H9 (cell line): Measurements from ENCODE around the gene GSTT2B. TPM values are rescaled to one million over a fixed set of nuclear protein-coding genes. Genes with fewer than 3 reads are reported as not detected.
"Not testable (repeated sequence)": the region's sequence is repeated elsewhere in the genome, so short reads cannot be mapped to it uniquely, and the experiment has no call there.

Experiments used
- DNase-seq: peaks from one replicate; pipeline ENCODE4 v3.0.0-alpha.2; 2017
- H2AFZ ChIP-seq: one replicate; pipeline ENCODE4 v1.6.1; 2013; ENCODE audit warnings: mild to moderate bottlenecking, low read length, control low read depth, moderate library complexity
- H2AK5ac ChIP-seq: 2 replicates; pipeline ENCODE4 v1.6.1; 2013; ENCODE audit warnings: low read length, control low read depth, mixed read lengths; ENCODE audit not compliant: insufficient read length
- H2BK120ac ChIP-seq: one replicate; pipeline ENCODE4 v1.6.1; 2013; ENCODE audit warnings: low read depth, mild to moderate bottlenecking, low read length, control low read depth, inconsistent platforms; ENCODE audit not compliant: poor library complexity, severe bottlenecking
- H2BK12ac ChIP-seq: 2 replicates; pipeline ENCODE4 v1.6.1; 2013; ENCODE audit warnings: low read length, control low read depth, mixed read lengths, low read depth; ENCODE audit not compliant: insufficient read length
- H2BK15ac ChIP-seq: 2 replicates; pipeline ENCODE4 v1.6.1; 2013; ENCODE audit warnings: low read depth, low read length, control low read depth
- H2BK20ac ChIP-seq: one replicate; pipeline ENCODE4 v1.6.1; 2013; ENCODE audit warnings: low read depth, mild to moderate bottlenecking, low read length, control low read depth, inconsistent platforms; ENCODE audit not compliant: poor library complexity, severe bottlenecking
- H2BK5ac ChIP-seq: 2 replicates; pipeline ENCODE4 v1.6.1; 2013; ENCODE audit warnings: low read length, control low read depth, mixed read lengths; ENCODE audit not compliant: insufficient read length
- H3K14ac ChIP-seq: 2 replicates; pipeline ENCODE4 v1.6.1; 2013; ENCODE audit warnings: low read length, control low read depth; ENCODE audit not compliant: insufficient read depth
- H3K18ac ChIP-seq: 2 replicates; pipeline ENCODE4 v1.6.1; 2013; ENCODE audit warnings: low read depth, mild to moderate bottlenecking, mixed read lengths, low read length, control low read depth; ENCODE audit not compliant: insufficient read length
- H3K23ac ChIP-seq: 2 replicates; pipeline ENCODE4 v1.6.1; 2013; ENCODE audit warnings: low read length, control low read depth, mixed read lengths, low read depth; ENCODE audit not compliant: insufficient read length
- H3K23me2 ChIP-seq: 2 replicates; pipeline ENCODE4 v1.6.1; 2013; ENCODE audit warnings: low read depth, mild to moderate bottlenecking, mixed read lengths, low read length, control low read depth; ENCODE audit not compliant: insufficient read length, poor library complexity, severe bottlenecking
- H3K27ac ChIP-seq: 2 replicates; pipeline ENCODE4 v1.5.1; 2013; ENCODE audit warnings: low read length, control low read depth, mixed read lengths, low read depth; ENCODE audit not compliant: insufficient read length
- H3K27me3 ChIP-seq: 2 replicates; pipeline ENCODE4 v1.6.1; 2013; ENCODE audit warnings: low read length, control low read depth, inconsistent platforms; ENCODE audit not compliant: insufficient read depth
- H3K4ac ChIP-seq: 2 replicates; pipeline ENCODE4 v1.6.1; 2013; ENCODE audit warnings: low read depth, mild to moderate bottlenecking, control low read depth, inconsistent platforms, low read length, moderate library complexity
- H3K4me1 ChIP-seq: 2 replicates; pipeline ENCODE4 v1.6.1; 2013; ENCODE audit warnings: low read length, control low read depth, inconsistent platforms; ENCODE audit not compliant: insufficient read depth
- H3K4me2 ChIP-seq: 2 replicates; pipeline ENCODE4 v1.6.1; 2013; ENCODE audit warnings: low read length, control low read depth, mixed read lengths; ENCODE audit not compliant: insufficient read length, insufficient read depth
- H3K56ac ChIP-seq: 2 replicates; pipeline ENCODE4 v1.6.1; 2013; ENCODE audit warnings: low read depth, mild to moderate bottlenecking, mixed read lengths, low read length, control low read depth; ENCODE audit not compliant: insufficient read length
- H3K79me1 ChIP-seq: 2 replicates; pipeline ENCODE4 v1.6.1; 2013; ENCODE audit warnings: low read depth, mild to moderate bottlenecking, moderate library complexity, low read length, control low read depth, inconsistent platforms; ENCODE audit not compliant: insufficient read depth, poor library complexity, severe bottlenecking
- H3K79me2 ChIP-seq: 2 replicates; pipeline ENCODE4 v1.6.1; 2013; ENCODE audit warnings: low read length, control low read depth, inconsistent platforms; ENCODE audit not compliant: insufficient read depth
- H3K9ac ChIP-seq: 2 replicates; pipeline ENCODE4 v1.6.1; 2013; ENCODE audit warnings: low read length, control low read depth, mixed read lengths; ENCODE audit not compliant: insufficient read length; ENCODE audit errors: extremely low read depth
- H3K9me3 ChIP-seq: one replicate; pipeline ENCODE4 v1.6.1; 2013; ENCODE audit warnings: low read depth, low read length, inconsistent platforms; ENCODE audit not compliant: control insufficient read depth
- H3T11ph ChIP-seq: one replicate; pipeline ENCODE4 v1.6.1; 2013; ENCODE audit warnings: mild to moderate bottlenecking, low read length, control low read depth, inconsistent platforms
- H4K20me1 ChIP-seq: one replicate; pipeline ENCODE4 v1.6.1; 2013; ENCODE audit not compliant: control insufficient read depth, insufficient read length, insufficient read depth
- H4K5ac ChIP-seq: 2 replicates; pipeline ENCODE4 v1.6.1; 2013; ENCODE audit warnings: low read depth, mild to moderate bottlenecking, mixed read lengths, low read length, control low read depth; ENCODE audit not compliant: insufficient read length
- H4K8ac ChIP-seq: replicated peaks from 2 replicates; pipeline ENCODE4 v1.6.1; 2013; ENCODE audit warnings: low read length, control low read depth, mixed read lengths, low read depth; ENCODE audit not compliant: insufficient read length
- H4K91ac ChIP-seq: 2 replicates; pipeline ENCODE4 v1.6.1; 2013; ENCODE audit warnings: low read depth, mild to moderate bottlenecking, moderate library complexity, mixed read lengths, low read length, control low read depth; ENCODE audit not compliant: insufficient read length
- H3K27ac Mint-ChIP-seq, 3 experiments: 2 replicates in 2 of 3; 3 replicates in 1 of 3; pipeline ENCODE4 v1.8.0; 2020 to 2021; ENCODE audit warnings: mixed read lengths in 3 of 3, mild to moderate bottlenecking in 1 of 3, moderate library complexity in 1 of 3
- H3K27me3 Mint-ChIP-seq: 2 replicates; pipeline ENCODE4 v1.8.0; 2021; ENCODE audit warnings: low read depth, mild to moderate bottlenecking, moderate library complexity, mixed read lengths
- H3K36me3 Mint-ChIP-seq, 3 experiments: 2 replicates in 2 of 3; 3 replicates in 1 of 3; pipeline ENCODE4 v1.8.0; 2020 to 2021; ENCODE audit warnings: low read depth in 3 of 3, mixed read lengths in 3 of 3; ENCODE audit not compliant: insufficient read depth in 1 of 3
- H3K4me1 Mint-ChIP-seq, 2 experiments: 2 replicates each; pipeline ENCODE4 v1.8.0; 2020; ENCODE audit warnings: mixed read lengths in 2 of 2
- H3K4me3 Mint-ChIP-seq, 2 experiments: 2 replicates in 1 of 2; 3 replicates in 1 of 2; pipeline ENCODE4 v1.8.0; 2020 to 2021; ENCODE audit warnings: mild to moderate bottlenecking in 2 of 2, mixed read lengths in 2 of 2, moderate library complexity in 1 of 2
- H3K9me3 Mint-ChIP-seq, 2 experiments: 2 replicates in 1 of 2; 3 replicates in 1 of 2; pipeline ENCODE4 v1.8.0; 2020; ENCODE audit warnings: mild to moderate bottlenecking in 2 of 2, mixed read lengths in 2 of 2, moderate library complexity in 1 of 2
- WGBS: extraction: QIAGEN DNeasy Blood & Tissue Kit; methylation state at CpG from one replicate; pipeline ENCODE4 v1.1.7; 2013; ENCODE audit warnings: missing lambda C conversion rate, low lambda C conversion rate, mixed read lengths; ENCODE audit not compliant: insufficient read length; ENCODE audit errors: extremely low coverage; 5-methylcytosine and 5-hydroxymethylcytosine counted together
- total RNA-seq: library from RNA; stranded (reverse); gene quantifications from 2 replicates; pipeline ENCODE4 v1.2.1, GENCODE V29; 2021

Gene GSTT2B
- total RNA-seq, 1 experiment from 2014 or later: 4.5 TPM

DNA sequence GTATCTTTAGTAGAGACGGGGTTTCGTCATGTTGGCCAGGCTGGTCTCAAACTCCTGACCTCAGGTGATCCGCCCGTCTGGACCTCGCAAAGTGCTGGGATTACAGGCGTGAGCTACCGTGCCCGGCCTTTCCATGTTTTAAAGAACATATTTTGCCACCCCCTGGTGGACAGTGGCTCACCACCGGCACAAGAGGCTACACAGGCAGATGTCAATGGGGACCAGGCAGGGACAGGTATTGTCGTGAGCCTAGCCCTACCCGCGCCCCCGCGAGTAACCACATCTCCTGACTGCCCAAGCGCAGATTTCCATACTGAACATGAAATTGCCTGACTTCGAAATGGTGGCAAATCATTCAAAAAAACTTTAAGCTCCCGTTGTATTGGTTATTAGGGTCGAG is 5.1 kb upstream of the GSTT2B start:
- H3K4me3 Mint-ChIP-seq, H3K27me3 Mint-ChIP-seq, H3K4me2 ChIP-seq, H2BK20ac ChIP-seq, H4K91ac ChIP-seq, H2BK120ac ChIP-seq, H3K23me2 ChIP-seq, H3K56ac ChIP-seq, H2BK15ac ChIP-seq, H3T11ph ChIP-seq, H4K8ac ChIP-seq, H3K79me1 ChIP-seq, H3K79me2 ChIP-seq, H3K18ac ChIP-seq, H4K5ac ChIP-seq, H3K27ac ChIP-seq, H3K23ac ChIP-seq, H2AFZ ChIP-seq, DNase-seq, H3K27me3 ChIP-seq, H3K9me3 ChIP-seq, H2BK12ac ChIP-seq, H3K4me1 Mint-ChIP-seq, H3K9me3 Mint-ChIP-seq, H2AK5ac ChIP-seq, H2BK5ac ChIP-seq, H3K14ac ChIP-seq, H3K4me1 ChIP-seq, H3K9ac ChIP-seq, H4K20me1 ChIP-seq, H3K4ac ChIP-seq, H3K27ac Mint-ChIP-seq: not testable (repeated sequence)
- no CpG with 5 or more reads among the region's 18 CpGs for WGBS
- peaks cover 21 to 22% (median 21%) of the 10 kb centered on the region in 3 experiments for H3K36me3 Mint-ChIP-seq
